Endothelial cell of umbilical vein (primary cell): Measurements from ENCODE around the gene RAD50.

ENCODE experiments used
- EZH2 ChIP-seq: IDR thresholded peaks from 2 replicates; pipeline ENCODE4 v1.6.1; 2012; ENCODE audit warnings: borderline replicate concordance, low read depth, mild to moderate bottlenecking, moderate library complexity, low read length, inconsistent platforms; ENCODE audit not compliant: severe bottlenecking
- POLR2A ChIP-seq: IDR thresholded peaks from 2 replicates; pipeline ENCODE4 v1.6.1; 2012; ENCODE audit warnings: low read depth, mild to moderate bottlenecking, control low read depth, low read length
- POLR2AphosphoS5 ChIP-seq: IDR thresholded peaks from 2 replicates; pipeline ENCODE4 v1.6.1; 2012; ENCODE audit warnings: low read depth, mild to moderate bottlenecking, control low read depth, low read length, moderate library complexity; ENCODE audit not compliant: insufficient read depth
- TF ChIP-seq, protein P1 (sequence below), 2 donors: IDR thresholded peaks; 1 replicate in 1 of 2; 2 replicates in 1 of 2; pipeline ENCODE4 v1.5.1; 2011; ENCODE audit warnings: low read length in 2 of 2, mild to moderate bottlenecking in 2 of 2, moderate library complexity in 2 of 2, control low read depth in 1 of 2, inconsistent platforms in 1 of 2, low read depth in 1 of 2; ENCODE audit not compliant: insufficient read depth in 1 of 2; ENCODE audit errors: extremely low read depth in 1 of 2
- TF ChIP-seq, protein P2 (sequence below): IDR thresholded peaks from 2 replicates; pipeline ENCODE4 v1.6.1; 2011; ENCODE audit not compliant: insufficient read depth, insufficient read length

GRCh38 chr5:132559383-132560060, 2.7 kb downstream of the RAD50 start:
- TF ChIP-seq, protein P1, sequence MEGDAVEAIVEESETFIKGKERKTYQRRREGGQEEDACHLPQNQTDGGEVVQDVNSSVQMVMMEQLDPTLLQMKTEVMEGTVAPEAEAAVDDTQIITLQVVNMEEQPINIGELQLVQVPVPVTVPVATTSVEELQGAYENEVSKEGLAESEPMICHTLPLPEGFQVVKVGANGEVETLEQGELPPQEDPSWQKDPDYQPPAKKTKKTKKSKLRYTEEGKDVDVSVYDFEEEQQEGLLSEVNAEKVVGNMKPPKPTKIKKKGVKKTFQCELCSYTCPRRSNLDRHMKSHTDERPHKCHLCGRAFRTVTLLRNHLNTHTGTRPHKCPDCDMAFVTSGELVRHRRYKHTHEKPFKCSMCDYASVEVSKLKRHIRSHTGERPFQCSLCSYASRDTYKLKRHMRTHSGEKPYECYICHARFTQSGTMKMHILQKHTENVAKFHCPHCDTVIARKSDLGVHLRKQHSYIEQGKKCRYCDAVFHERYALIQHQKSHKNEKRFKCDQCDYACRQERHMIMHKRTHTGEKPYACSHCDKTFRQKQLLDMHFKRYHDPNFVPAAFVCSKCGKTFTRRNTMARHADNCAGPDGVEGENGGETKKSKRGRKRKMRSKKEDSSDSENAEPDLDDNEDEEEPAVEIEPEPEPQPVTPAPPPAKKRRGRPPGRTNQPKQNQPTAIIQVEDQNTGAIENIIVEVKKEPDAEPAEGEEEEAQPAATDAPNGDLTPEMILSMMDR (IDR thresholded peaks at IDR 0.05; ENCODE audit: extremely low read depth in 1 of 2, insufficient read depth in 1 of 2, low read depth in 1 of 2, low read length in 2 of 2), result no peak
- TF ChIP-seq POLR2AphosphoS5 (no peak), POLR2A (no peak), EZH2 (no peak)
- TF ChIP-seq, protein P2, sequence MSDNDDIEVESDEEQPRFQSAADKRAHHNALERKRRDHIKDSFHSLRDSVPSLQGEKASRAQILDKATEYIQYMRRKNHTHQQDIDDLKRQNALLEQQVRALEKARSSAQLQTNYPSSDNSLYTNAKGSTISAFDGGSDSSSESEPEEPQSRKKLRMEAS, result no peak
